ENCODE results near the gene LIM2.

LIM2 gene

DNA sequence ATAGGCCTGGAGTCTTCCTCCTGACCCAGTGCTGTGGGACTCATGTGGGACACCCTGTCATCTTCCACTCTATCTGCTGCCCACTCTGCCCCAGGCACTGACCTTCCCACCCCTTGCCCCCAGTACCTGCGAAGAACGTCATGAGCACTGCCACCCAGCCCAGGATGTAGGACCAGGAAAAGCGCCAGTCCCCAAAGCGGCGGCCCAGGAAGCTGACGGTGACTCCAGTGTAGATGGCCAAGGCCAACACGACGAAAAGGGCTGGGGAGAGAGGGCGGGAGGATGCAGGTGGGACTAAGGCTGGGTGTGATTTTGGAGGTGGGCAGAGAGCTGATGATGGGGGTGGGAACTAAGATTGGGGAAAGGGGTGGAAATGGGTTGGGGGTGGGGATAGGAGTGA, 7.4 kb downstream of the LIM2 start:
- TF ChIP-seq SIN3A (IDR thresholded peaks at IDR 0.05; ENCODE audit: borderline replicate concordance, insufficient read depth, low read length) (no peak), POLR2AphosphoS5 (IDR thresholded peaks at IDR 0.05; ENCODE audit: low read depth, low read length) (no peak), REST (IDR thresholded peaks at IDR 0.05; ENCODE audit: insufficient read depth in 1 of 2, low read depth in 2 of 2, low read length in 2 of 2) (no peak), TAF1 (IDR thresholded peaks at IDR 0.05; ENCODE audit: borderline replicate concordance, insufficient read depth, low read length) (no peak)

- TF ChIP-seq POLR2AphosphoS5 (IDR thresholded peaks at IDR 0.05; ENCODE audit: low read depth, low read length) (no peak), REST (IDR thresholded peaks at IDR 0.05; ENCODE audit: insufficient read depth in 1 of 2, low read depth in 2 of 2, low read length in 2 of 2) (no peak), SIN3A (IDR thresholded peaks at IDR 0.05; ENCODE audit: borderline replicate concordance, insufficient read depth, low read length) (no peak), TAF1 (IDR thresholded peaks at IDR 0.05; ENCODE audit: borderline replicate concordance, insufficient read depth, low read length) (no peak), FOXP2 (optimal IDR thresholded peaks at IDR 0.05; ENCODE audit: borderline replicate concordance, extremely low read depth, extremely low read length, insufficient read depth) (no peak)
Measured at GRCh38 chr19:51377422-51377821, 10.4 kb downstream of the LIM2 start.

DNA sequence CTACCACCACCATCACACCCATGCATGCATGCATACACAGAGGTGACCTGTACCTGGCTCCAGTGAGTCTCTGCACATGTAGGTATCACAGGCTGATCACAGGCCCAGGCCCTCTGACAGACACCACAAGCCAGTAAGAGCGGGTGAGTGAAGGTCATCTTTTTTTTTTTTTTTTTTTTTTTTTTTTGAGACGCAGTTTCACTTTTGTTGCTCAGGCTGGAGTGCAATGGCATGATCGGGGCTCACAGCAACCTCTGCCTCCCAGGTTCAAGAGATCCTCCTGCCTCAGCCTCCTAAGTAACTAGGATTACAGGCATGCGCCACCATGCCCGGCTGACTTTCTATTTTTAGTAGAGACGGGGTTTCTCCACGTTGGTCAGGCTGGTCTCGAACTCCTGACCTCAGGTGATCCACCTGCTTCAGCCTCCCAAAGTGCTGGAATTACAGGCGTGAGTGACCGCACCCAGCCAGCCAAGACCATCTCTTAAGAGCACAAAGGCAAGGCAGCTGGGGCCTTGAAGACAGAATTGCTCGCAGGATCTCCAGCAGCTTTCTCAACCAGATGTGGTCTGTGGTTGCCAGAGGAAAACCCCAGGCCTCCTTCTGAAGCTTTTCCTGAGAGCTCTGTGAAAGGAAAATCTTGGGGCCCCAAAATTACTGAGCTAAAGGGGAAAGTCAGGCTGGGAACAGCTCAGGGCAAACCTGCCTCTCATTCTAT, 12.1 kb downstream of the LIM2 start:
- TF ChIP-seq POLR2AphosphoS5 (IDR thresholded peaks at IDR 0.05; ENCODE audit: low read depth, low read length) (no peak), SIN3A (IDR thresholded peaks at IDR 0.05; ENCODE audit: borderline replicate concordance, insufficient read depth, low read length) (no peak), REST (IDR thresholded peaks at IDR 0.05; ENCODE audit: insufficient read depth in 1 of 2, low read depth in 2 of 2, low read length in 2 of 2) (no peak), TAF1 (IDR thresholded peaks at IDR 0.05; ENCODE audit: borderline replicate concordance, insufficient read depth, low read length) (no peak), FOXP2 (optimal IDR thresholded peaks at IDR 0.05; ENCODE audit: borderline replicate concordance, extremely low read depth, extremely low read length, insufficient read depth) (no peak)

GRCh38 chr19:51372649-51373504, 14.9 kb downstream of the LIM2 start, which contains the start of gene NKG7:
Gene NKG7, minus strand, starts transcription at chr19:51372654. Its CDS starts 119 bp downstream, at chr19:51372535.
- no peak for TF ChIP-seq REST (IDR thresholded peaks at IDR 0.05; ENCODE audit: insufficient read depth in 1 of 2, low read depth in 2 of 2, low read length in 2 of 2)
- no peak for TF ChIP-seq SIN3A (IDR thresholded peaks at IDR 0.05; ENCODE audit: borderline replicate concordance, insufficient read depth, low read length)
- TF ChIP-seq POLR2AphosphoS5 (IDR thresholded peaks at IDR 0.05; ENCODE audit: low read depth, low read length): no peak
